Ovary (tissue), 9 donors: Measurements from ENCODE around the gene TNFRSF4. TPM values are rescaled to one million over a fixed set of nuclear protein-coding genes. Genes with fewer than 3 reads are reported as not detected.
"Not testable (repeated sequence)": the region's sequence is repeated elsewhere in the genome, so short reads cannot be mapped to it uniquely, and the experiment has no call there.

Source experiments
- DNase-seq, 5 donors: peaks; one replicate each; pipeline ENCODE4 v3.0.0-alpha.2; 2019 to 2020
- H3K27ac ChIP-seq, 2 donors: fragments of 200-600 bp; one replicate each; pipeline versions ENCODE4 v1.5.1 to v1.8.0; 2019 to 2022
- H3K27me3 ChIP-seq: fragments of 200-600 bp; one replicate; pipeline ENCODE4 v1.8.0; 2022
- H3K36me3 ChIP-seq: fragments of 200-600 bp; sonication (generic); one replicate; pipeline ENCODE4 v1.5.1; 2019
- H3K4me1 ChIP-seq: one replicate; pipeline ENCODE4 v1.8.1; 2013; ENCODE audit warnings: mild to moderate bottlenecking, moderate library complexity; ENCODE audit not compliant: insufficient read depth
- H3K4me3 ChIP-seq: fragments of 200-600 bp; sonication (generic); one replicate; pipeline ENCODE4 v1.5.1; 2017
- H3K9me3 ChIP-seq, 2 donors: fragments of 200-600 bp in 1 of 2; sonication (generic) in 1 of 2; one replicate each; pipeline versions ENCODE4 v1.5.1 to v1.8.1; 2013 to 2019; ENCODE audit warnings: mild to moderate bottlenecking in 1 of 2, moderate library complexity in 1 of 2
- EP300 ChIP-seq: sonication (generic); formaldehyde crosslinking; IDR thresholded peaks from one replicate; pipeline ENCODE4 v1.6.1; 2017; ENCODE audit warnings: antibody characterized with exemption
- POLR2A ChIP-seq: fragments of 450-650 bp; IDR thresholded peaks from one replicate; pipeline ENCODE4 v1.6.1; 2017; ENCODE audit warnings: antibody characterized with exemption, mild to moderate bottlenecking, moderate library complexity
- WGBS, 3 donors: extraction: QIAGEN DNeasy Blood & Tissue Kit in 1 of 3; methylation state at CpG; one replicate each; pipeline versions ENCODE4 v1.1.5 to v1.1.7; 2013 to 2017; 5-methylcytosine and 5-hydroxymethylcytosine counted together
- intact Hi-C, 4 donors: fragments of 100-400 bp; cut with DNase I; formaldehyde crosslinking; loops; one replicate each; pipeline versions ENCODE4 v1.11.0 to v1.15.1; 2022 to 2023
- polyA plus RNA-seq, 2 donors: library from polyadenylated mRNA; stranded (reverse); fragments of 200-250 nt in 1 of 2; fragments of 350-450 nt in 1 of 2; fragmentation: Illumina TruSeq in 1 of 2; extraction: RNeasy Lipid Tissue Mini Kit (QIAGEN cat#74804) in 1 of 2; gene quantifications; one replicate each; pipeline ENCODE4 v1.2.3, GENCODE V29; 2013 to 2014
- total RNA-seq, 7 donors: library from RNA; depleted of rRNA in 2 of 7; stranded (reverse); fragments of >200 nt in 2 of 7; fragmentation: NEBNext Ultra II Directional in 3 of 7; extraction: Animal tissue kit (Norgen Biotek cat#: 25700) in 3 of 7; gene quantifications; one replicate each; pipeline versions ENCODE4 v1.1.0 to v1.2.4, GENCODE V29; 2016 to 2023
- TF ChIP-seq, protein P1 (sequence below), 3 donors: fragments of 450-650 bp in 2 of 3; fragments of 200-600 bp in 1 of 3; IDR thresholded peaks; one replicate each; pipeline versions ENCODE4 v1.5.1 to v1.8.0; 2016 to 2022; ENCODE audit warnings: antibody characterized with exemption in 3 of 3, mild to moderate bottlenecking in 1 of 3
- donor health status: DM: no; HTN: no; CAD: no; lungs with moderate emphysema.
- donor health status: DM: no; HTN: no; CAD: no.
- donor health status: Bipolar disorder and iron deficiency.
- donor health status: DM: yes; HTN: yes; CAD: no.
- donor health status: DM: no; HTN: no; CAD: no.
- donor health status: DM: yes; HTN: yes; CAD: no.

TNFRSF4 gene
- total and polyA plus RNA-seq, 9 donors: 0.37 to 2.5 (median 0.89) TPM; not detected in 1

DNA sequence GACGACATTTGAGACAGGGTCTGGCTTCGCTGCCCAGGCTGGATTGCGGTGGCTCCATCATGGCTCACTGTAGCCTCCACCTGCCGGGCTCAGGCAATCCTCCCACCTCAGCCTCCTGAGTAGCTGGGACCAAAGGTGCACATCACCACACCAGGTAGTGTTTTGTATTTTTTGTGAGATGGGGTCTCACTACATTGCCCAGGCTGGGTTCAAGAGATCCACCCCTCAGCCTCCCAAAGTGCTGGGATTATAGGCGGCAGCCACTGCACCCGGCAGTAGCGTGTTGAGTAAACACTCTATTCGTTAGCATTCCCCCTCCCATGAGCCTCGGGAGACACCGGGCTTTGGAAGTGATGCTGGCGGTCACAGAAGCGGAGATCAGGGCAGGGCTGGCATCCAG lies 39.4 kb upstream of the TNFRSF4 start:
- TF ChIP-seq, protein P1, sequence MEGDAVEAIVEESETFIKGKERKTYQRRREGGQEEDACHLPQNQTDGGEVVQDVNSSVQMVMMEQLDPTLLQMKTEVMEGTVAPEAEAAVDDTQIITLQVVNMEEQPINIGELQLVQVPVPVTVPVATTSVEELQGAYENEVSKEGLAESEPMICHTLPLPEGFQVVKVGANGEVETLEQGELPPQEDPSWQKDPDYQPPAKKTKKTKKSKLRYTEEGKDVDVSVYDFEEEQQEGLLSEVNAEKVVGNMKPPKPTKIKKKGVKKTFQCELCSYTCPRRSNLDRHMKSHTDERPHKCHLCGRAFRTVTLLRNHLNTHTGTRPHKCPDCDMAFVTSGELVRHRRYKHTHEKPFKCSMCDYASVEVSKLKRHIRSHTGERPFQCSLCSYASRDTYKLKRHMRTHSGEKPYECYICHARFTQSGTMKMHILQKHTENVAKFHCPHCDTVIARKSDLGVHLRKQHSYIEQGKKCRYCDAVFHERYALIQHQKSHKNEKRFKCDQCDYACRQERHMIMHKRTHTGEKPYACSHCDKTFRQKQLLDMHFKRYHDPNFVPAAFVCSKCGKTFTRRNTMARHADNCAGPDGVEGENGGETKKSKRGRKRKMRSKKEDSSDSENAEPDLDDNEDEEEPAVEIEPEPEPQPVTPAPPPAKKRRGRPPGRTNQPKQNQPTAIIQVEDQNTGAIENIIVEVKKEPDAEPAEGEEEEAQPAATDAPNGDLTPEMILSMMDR (IDR thresholded peaks at IDR 0.05): no peak
- TF ChIP-seq EP300 (no peak), POLR2A (no peak)
- no peak for DNase-seq
- Histone ChIP-seq H3K4me3 (no peak overlapping the region), H3K9me3 (no peaks in the 10 kb centered on the region), H3K36me3 (no peaks in the 10 kb centered on the region), H3K27ac (no peak overlapping the region), H3K27me3 (no peaks in the 10 kb centered on the region), H3K4me1 (no peaks in the 10 kb centered on the region)
- 87 to 91% (median 88%) methylated on average over 12 of the region's 12 CpGs for WGBS, 3 donors
- intact Hi-C loops: no loop called here

DNA sequence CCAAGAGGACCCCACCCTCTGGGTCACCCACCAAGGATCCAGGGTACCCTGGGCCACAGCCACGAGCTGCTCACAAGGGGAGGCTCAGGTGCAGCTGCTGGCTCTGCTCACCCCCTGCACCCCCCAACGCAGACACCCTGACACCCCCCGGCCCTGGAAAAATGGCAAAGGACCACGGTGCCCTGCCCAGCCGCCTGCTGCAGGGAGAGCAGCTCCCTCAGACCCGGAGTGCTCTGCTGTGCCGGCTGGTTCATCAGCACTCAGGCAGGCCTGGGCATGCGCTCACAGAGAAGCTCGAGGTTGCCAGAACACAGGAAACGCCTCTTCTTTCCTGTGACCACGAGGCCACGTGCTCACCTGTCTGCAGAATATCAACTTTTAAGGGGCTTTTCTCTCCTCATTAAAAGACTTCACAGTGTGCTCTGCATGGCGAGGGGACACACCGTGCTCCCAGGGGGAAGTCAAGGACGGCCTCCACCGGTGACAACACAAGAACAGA lies 36.9 kb upstream of the TNFRSF4 start:
- H3K27ac ChIP-seq: no peak overlapping the region
- no peaks in the 10 kb centered on the region for H3K27me3 ChIP-seq
- 76 to 81% (median 80%) methylated on average over 16 of the region's 16 CpGs for WGBS, 3 donors
- no peaks in the 10 kb centered on the region for H3K4me1 ChIP-seq
- no peak for DNase-seq
- TF ChIP-seq, protein P1 (IDR thresholded peaks at IDR 0.05): no peak
- TF ChIP-seq POLR2A: no peak
- TF ChIP-seq EP300: no peak
- no peaks in the 10 kb centered on the region for H3K9me3 ChIP-seq
- intact Hi-C loops: no loop called here
- no peaks in the 10 kb centered on the region for H3K36me3 ChIP-seq
- H3K4me3 ChIP-seq: no peak overlapping the region

DNA sequence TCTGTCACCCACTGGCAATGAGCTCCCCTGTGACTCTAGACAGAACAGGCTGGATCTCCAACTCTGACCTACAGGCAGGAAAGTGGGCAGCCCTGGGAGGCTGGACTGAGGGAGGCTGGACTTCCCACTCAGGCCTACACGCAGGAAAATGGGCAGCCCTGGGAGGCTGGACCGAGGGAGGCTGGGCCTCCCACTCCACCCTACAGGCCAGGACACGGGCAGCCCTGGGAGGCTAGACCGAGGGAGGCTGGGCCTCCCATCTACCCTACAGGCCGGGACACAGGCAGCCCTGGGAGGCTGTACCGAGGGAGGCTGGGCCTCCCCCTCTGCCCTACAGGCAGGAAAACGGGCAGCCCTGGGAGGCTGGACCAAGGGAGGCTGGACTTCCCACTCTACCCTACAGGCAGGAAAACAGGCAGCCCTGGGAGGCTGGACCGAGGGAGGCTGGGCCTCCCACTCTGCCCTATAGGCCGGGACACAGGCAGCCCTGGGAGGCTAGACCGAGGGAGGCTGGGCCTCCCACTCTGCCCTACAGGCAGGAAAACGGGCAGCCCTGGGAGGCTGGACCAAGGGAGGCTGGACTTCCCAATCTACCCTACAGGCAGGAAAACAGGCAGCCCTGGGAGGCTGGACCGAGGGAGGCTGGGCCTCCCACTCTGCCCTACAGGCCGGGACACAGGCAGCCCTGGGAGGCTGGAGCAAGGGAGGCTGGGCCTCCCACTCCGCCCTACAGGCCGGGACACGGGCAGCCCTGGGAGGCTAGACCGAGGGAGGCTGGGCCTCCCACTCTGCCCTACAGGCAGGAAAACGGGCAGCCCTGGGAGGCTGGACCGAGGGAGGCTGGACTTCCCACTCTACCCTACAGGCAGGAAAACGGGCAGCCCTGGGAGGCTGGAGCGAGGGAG lies 34.3 kb upstream of the TNFRSF4 start:
- not testable (repeated sequence) for H3K27me3 ChIP-seq, H3K9me3 ChIP-seq, H3K4me1 ChIP-seq, H3K27ac ChIP-seq, H3K4me3 ChIP-seq, DNase-seq, H3K36me3 ChIP-seq
- intact Hi-C loops: loop anchor here in 1 of 4 donors (5.0 kb wide), 1 partner anchor 411 kb away; no protein-coding TSS in a partner anchor
- 81 to 87% (median 82%) methylated on average over 9 to 21 of the region's 21 CpGs for WGBS, 3 donors

DNA sequence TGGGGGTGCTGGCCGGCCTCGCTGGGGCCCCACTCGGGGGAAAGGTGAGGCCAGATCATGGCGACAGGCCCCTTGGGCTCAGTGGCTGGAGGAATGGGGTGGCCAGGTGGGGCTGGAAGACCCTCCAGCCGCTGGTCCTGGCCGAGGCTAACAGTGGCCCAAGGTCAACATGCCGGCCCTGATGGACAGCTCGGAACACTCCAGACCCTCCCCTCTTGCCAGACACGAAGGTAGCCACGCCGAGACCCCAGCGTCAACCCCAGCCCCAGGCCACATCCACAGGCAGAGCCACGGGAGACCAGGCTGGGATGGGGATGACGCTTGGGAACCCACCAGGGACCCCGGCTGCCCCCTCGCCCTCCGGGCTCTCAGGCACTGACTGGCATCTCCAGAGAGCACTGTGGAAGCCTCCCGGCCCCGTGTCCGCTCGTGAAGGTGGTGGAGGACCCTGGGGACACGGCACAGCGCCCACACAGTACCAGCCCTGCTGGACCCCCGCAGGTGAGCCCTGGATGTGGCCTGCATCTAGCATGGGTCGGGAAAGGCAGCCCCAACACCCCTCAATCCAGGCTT lies 33.5 kb upstream of the TNFRSF4 start:
- Histone ChIP-seq H3K4me3 (no peak overlapping the region), H3K27me3 (no peaks in the 10 kb centered on the region), H3K4me1 (no peaks in the 10 kb centered on the region), H3K9me3 (no peaks in the 10 kb centered on the region), H3K27ac (no peak overlapping the region), H3K36me3 (no peaks in the 10 kb centered on the region)
- WGBS, 3 donors: 44 to 65% (median 47%) methylated on average over 22 to 25 of the region's 25 CpGs
- DNase-seq: no peak
- intact Hi-C loops: loop anchor here in 1 of 4 donors (5.0 kb wide), 1 partner anchor 410 kb away; no protein-coding TSS in a partner anchor
- TF ChIP-seq EP300 (no peak), POLR2A (no peak)
- TF ChIP-seq, protein P1 (IDR thresholded peaks at IDR 0.05): no peak
